ENCODE data around the gene FBXO3.

The FBXO3 gene

DNA sequence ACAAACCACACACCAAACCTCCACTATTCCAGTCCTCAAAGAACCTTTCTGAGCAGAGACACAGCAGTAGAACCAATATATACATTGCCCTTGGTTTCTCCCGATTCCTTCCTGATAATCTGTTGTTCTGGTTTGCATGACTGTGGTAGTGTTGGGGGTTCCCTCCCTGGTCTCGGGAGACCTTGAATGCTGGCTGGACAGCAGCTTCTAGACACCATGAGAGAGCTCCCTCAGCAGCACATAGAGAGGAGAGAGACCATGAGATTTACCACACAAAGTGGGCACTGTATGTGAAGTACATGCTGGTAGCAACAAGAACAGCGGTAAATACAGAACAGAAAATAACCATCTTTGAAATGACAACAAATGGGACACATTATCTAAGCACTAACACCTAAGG is 76.3 kb downstream of the FBXO3 start:
- H3K27ac ChIP-seq, result no peak overlapping the region
- no peaks in the 10 kb centered on the region for H3K36me3 ChIP-seq
- TF ChIP-seq, protein P1, sequence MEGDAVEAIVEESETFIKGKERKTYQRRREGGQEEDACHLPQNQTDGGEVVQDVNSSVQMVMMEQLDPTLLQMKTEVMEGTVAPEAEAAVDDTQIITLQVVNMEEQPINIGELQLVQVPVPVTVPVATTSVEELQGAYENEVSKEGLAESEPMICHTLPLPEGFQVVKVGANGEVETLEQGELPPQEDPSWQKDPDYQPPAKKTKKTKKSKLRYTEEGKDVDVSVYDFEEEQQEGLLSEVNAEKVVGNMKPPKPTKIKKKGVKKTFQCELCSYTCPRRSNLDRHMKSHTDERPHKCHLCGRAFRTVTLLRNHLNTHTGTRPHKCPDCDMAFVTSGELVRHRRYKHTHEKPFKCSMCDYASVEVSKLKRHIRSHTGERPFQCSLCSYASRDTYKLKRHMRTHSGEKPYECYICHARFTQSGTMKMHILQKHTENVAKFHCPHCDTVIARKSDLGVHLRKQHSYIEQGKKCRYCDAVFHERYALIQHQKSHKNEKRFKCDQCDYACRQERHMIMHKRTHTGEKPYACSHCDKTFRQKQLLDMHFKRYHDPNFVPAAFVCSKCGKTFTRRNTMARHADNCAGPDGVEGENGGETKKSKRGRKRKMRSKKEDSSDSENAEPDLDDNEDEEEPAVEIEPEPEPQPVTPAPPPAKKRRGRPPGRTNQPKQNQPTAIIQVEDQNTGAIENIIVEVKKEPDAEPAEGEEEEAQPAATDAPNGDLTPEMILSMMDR (IDR thresholded peaks at IDR 0.05; ENCODE audit: low read depth, low read length), result no peak
- no peak for DNase-seq
- no peak overlapping the region for H3K4me3 ChIP-seq (ENCODE audit: low read depth, low read length)
- H3K27me3 ChIP-seq (ENCODE audit: insufficient read depth, low read depth, severe bottlenecking), result no peaks in the 10 kb centered on the region
- no peaks in the 10 kb centered on the region for H3K9me3 ChIP-seq (ENCODE audit: severe bottlenecking)

DNA sequence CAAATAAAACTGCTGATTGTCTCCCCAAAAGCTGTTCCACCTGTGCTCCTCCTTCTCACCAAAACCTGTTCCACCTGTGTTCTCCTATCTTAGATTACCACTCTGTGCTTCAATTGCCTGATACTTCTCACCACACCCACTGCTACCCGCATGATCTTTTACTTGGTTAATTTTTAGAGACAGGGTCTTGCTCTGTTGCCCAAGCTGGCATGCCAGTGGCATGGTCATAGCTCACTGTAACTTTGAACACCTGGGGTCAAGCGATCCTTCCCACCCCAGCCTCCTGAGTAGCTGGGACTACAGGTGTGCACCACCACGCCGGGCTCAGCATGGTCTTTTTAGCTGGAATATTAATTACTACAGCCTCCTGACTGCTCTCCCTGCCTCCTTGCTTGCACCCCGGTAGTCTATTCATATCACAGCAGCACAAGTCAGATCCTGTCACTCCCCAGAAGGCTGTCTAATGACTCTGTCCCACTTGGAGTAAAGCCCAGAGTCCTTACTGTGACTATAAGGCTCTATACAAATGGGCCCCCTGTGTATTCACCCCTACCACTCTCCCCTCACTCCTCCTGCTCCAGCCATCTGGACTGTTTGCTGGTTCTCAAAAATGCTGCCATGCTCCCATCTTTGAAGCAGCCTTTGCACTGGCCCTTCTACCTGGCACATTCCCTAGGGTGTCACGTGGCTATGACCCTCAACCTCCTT is 77.2 kb downstream of the FBXO3 start:
- no peak overlapping the region for H3K27ac ChIP-seq
- no peaks in the 10 kb centered on the region for H3K27me3 ChIP-seq (ENCODE audit: insufficient read depth, low read depth, severe bottlenecking)
- no peaks in the 10 kb centered on the region for H3K9me3 ChIP-seq (ENCODE audit: severe bottlenecking)
- H3K4me3 ChIP-seq (ENCODE audit: low read depth, low read length), result no peak overlapping the region
- no peaks in the 10 kb centered on the region for H3K36me3 ChIP-seq
- DNase-seq, result no peak
- TF ChIP-seq, protein P1 (IDR thresholded peaks at IDR 0.05; ENCODE audit: low read depth, low read length), result no peak

DNA sequence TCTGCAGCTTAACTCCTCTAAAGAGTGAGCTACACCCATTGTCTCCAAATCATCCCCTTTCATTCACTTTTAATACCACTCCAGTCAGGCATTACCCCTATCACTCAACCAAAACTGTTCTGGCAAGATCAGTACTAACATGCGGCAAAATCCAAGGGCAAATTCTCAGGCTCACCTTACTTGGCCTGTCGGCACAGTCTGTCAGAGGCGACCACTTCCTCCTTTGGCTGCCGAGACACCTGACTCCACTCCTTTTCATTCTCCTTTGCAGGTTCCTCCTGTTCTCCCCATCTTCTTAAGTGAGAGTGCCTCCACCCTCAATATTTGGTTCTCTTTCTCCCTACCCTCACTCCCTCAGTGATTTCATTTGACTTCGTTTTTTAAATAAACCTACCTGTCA is 77.9 kb downstream of the FBXO3 start:
- Histone ChIP-seq H3K27ac (no peak overlapping the region), H3K4me3 (ENCODE audit: low read depth, low read length) (no peak overlapping the region), H3K27me3 (ENCODE audit: insufficient read depth, low read depth, severe bottlenecking) (no peaks in the 10 kb centered on the region), H3K36me3 (no peaks in the 10 kb centered on the region), H3K9me3 (ENCODE audit: severe bottlenecking) (no peaks in the 10 kb centered on the region)
- TF ChIP-seq, protein P1 (IDR thresholded peaks at IDR 0.05; ENCODE audit: low read depth, low read length), result no peak
- no peak for DNase-seq

DNA sequence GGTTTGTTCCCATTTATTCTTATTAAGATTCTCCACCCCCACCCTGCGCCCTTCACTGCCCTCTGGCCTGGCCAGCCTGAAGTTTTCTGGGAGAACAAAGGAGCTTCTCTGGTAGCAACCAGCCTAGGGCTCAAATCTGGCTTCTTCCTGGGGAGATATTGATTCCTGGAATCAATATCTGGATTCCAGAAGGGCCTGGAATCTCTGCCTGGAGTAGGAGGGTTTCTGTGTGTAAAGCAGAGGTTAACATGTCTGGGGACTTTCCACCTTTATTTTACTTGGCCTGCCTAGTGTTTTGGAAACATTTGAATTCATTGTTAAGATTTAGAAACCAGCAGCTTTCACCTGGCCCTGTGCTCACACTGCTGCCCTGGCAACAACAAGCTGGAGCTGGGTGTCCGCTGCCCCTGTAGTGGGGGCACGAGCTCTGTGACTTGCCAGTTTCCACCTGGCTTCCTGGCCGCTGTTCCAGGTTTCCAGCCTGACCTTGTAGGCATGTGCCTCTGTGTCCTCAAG is 79.2 kb downstream of the FBXO3 start:
- Histone ChIP-seq H3K9me3 (ENCODE audit: severe bottlenecking) (no peaks in the 10 kb centered on the region), H3K27me3 (ENCODE audit: insufficient read depth, low read depth, severe bottlenecking) (no peaks in the 10 kb centered on the region), H3K4me3 (ENCODE audit: low read depth, low read length) (no peak overlapping the region), H3K27ac (no peak overlapping the region), H3K36me3 (no peaks in the 10 kb centered on the region)
- no peak for DNase-seq
- TF ChIP-seq, protein P1 (IDR thresholded peaks at IDR 0.05; ENCODE audit: low read depth, low read length), result no peak

DNA sequence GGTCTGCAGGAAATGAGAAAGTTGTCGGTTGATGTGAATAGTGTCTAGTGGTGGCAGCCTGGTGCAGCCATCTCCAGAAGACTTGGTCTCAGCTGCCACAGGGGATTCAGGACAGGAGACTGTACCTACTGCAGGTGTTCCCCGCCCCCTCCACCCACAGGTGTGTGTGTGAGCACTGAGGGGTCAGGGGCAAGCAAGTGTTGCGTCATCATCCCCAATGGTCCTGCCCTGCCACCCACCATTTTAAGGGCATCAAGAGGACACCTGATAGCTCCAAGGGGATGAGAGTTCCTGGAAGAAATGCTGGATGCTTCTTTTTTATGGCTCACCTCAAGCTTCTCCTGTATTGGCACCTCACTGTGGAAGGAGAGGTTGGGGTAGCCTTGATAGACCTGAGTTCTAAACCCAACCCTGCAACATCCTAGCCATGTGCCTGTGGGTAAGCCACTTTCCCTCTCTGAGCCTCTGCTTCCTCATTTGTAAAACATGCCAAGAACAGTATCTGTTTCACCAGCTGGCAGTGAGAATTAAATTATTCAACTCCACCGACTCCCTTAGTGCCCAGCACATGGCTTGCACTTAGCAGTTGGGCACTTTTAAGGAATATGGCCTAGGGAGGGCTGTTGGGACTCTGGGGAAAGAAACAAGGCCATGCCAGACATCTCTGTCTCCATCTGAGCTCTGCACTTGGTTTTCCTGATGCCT is 79.8 kb downstream of the FBXO3 start:
- no peaks in the 10 kb centered on the region for H3K27me3 ChIP-seq (ENCODE audit: insufficient read depth, low read depth, severe bottlenecking)
- DNase-seq, result no peak
- TF ChIP-seq, protein P1 (IDR thresholded peaks at IDR 0.05; ENCODE audit: low read depth, low read length), result no peak
- H3K9me3 ChIP-seq (ENCODE audit: severe bottlenecking), result no peaks in the 10 kb centered on the region
- no peaks in the 10 kb centered on the region for H3K36me3 ChIP-seq
- H3K27ac ChIP-seq, result no peak overlapping the region
- H3K4me3 ChIP-seq (ENCODE audit: low read depth, low read length), result no peak overlapping the region
